ENCODE data around the gene DIRAS1. TPM values are rescaled to one million over a fixed set of nuclear protein-coding genes. Genes with fewer than 3 reads are reported as not detected.

Gene DIRAS1
- total and polyA plus RNA-seq, 2 donors (not counting 3 experiments of a cell fraction or from before 2014, with no cell fraction given), result 0.09 to 0.17 TPM

GRCh38 chr19:2700660-2701360 lies 20.4 kb downstream of the DIRAS1 start:
- H3K9me1 ChIP-seq (replicated peaks; ENCODE audit: control insufficient read depth, extremely low read depth, insufficient read depth, low read length), result no peaks in the 10 kb centered on the region
- FAIRE-seq, result no peak
- ChIA-PET POLR2A (no interaction called here), CTCF (interaction anchor here (1.0 to 2.0 kb wide), 3 partner anchors 10 to 52 kb away, joined by 3 to 7 read pairs (median 5); no protein-coding TSS in a partner anchor)
- peaks cover 20 to 25% of the 10 kb centered on the region in 2 experiments for H3K27me3 ChIP-seq (ENCODE audit: control insufficient read depth in 2 of 2, insufficient read depth in 2 of 2, low read length in 2 of 2)
- dilution Hi-C loops (cut with MboI; ENCODE audit: extremely low pct_ligation_motif_present, low sequenced_read_pairs) (no loop called here), intact Hi-C loops (cut with micrococcal nuclease) (no loop called here)
- no peak overlapping the region for H3K4me3 ChIP-seq (replicated peaks in 1 of 3; ENCODE audit: insufficient read depth in 1 of 3, low read depth in 1 of 3, low read length in 3 of 3)
- H3K36me3 ChIP-seq (ENCODE audit: control insufficient read depth in 2 of 2, extremely low read depth in 1 of 2, insufficient read depth in 2 of 2, low read length in 2 of 2), result no peaks in the 10 kb centered on the region
- H2AFZ ChIP-seq (ENCODE audit: low read depth, low read length), result no peak overlapping the region
- H3K9me3 ChIP-seq (replicated peaks; ENCODE audit: control insufficient read depth, insufficient read depth, low read length), result no peaks in the 10 kb centered on the region
- no peak overlapping the region for H3K9ac ChIP-seq (replicated peaks; ENCODE audit: extremely low read depth, insufficient read depth, low read length)
- H3K4me1 ChIP-seq (ENCODE audit: control insufficient read depth, extremely low read depth, insufficient read depth, low read length), result no peaks in the 10 kb centered on the region
- BruUV-seq (replicated peaks), result no TSS peak
- DNase-seq (ENCODE audit: low read depth, low spot score), result no peak
- H3K4me2 ChIP-seq (ENCODE audit: insufficient read depth, low read length), result no peak overlapping the region
- no peaks in the 10 kb centered on the region for H4K20me1 ChIP-seq (replicated peaks; ENCODE audit: control insufficient read depth, extremely low read depth, insufficient read depth, low read length)
- no peaks in the 10 kb centered on the region for H3K79me2 ChIP-seq (ENCODE audit: control insufficient read depth, insufficient read depth, low read length)
- TF ChIP-seq JUN (IDR thresholded peaks at IDR 0.05; ENCODE audit: borderline replicate concordance, insufficient read depth, insufficient read length, low read depth), result no peak
- peak; percentile 43 for TF ChIP-seq EZH2 (IDR thresholded peaks at IDR 0.05; ENCODE audit: borderline replicate concordance, low read depth, low read length, severe bottlenecking)
- TF ChIP-seq FOS (IDR thresholded peaks at IDR 0.05; ENCODE audit: borderline replicate concordance, insufficient read depth, low read length), result no peak
- no peak for TF ChIP-seq MYC (IDR thresholded peaks at IDR 0.05; ENCODE audit: low read depth, low read length)
- no peak for TF ChIP-seq POLR2AphosphoS5 (IDR thresholded peaks at IDR 0.05; ENCODE audit: insufficient read depth, low read depth, low read length)
- no peak for TF ChIP-seq CTCF (IDR thresholded peaks at IDR 0.05; ENCODE audit: extremely low read depth in 1 of 2, insufficient read depth in 1 of 2, low read depth in 1 of 2, low read length in 2 of 2)
- H3K27ac ChIP-seq (ENCODE audit: insufficient read depth, low read depth, low read length), result no peak overlapping the region
